Measurements from ENCODE around the gene PDCD10.

DNA sequence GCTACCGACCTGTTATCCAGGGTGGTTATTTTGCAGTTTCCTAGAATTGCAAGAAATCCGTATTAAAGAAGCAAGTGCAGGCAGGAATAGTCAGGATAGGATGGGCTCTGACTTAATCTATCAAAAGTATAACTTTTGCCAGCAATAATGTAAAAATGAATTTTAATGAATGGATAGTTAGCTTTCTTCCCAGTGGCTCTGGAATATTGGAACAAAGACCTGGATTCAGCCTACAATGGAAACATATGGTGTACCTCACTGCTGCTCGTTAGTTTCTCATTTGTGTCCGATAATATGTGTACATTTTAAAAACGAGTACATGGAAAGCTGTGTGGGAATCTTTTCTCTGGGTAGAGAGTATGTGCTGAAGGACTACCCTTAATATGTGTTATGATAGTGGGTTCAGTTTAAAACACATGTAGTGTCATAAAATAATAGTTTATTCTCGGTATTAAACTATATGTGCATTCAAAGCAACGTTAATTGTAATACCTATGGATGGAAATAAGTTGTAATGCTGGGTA lies 1.6 kb upstream of the PDCD10 start:
- no peak for TF ChIP-seq PPARA (CRISPR knock-in tag; IDR thresholded peaks at IDR 0.05; ENCODE audit: borderline replicate concordance)
- TF ChIP-seq ISL1 (CRISPR knock-in tag; IDR thresholded peaks at IDR 0.05) = no peak
- TF ChIP-seq TCF4 (CRISPR knock-in tag; IDR thresholded peaks at IDR 0.05; ENCODE audit: borderline replicate concordance) = no peak
- TF ChIP-seq, protein P1, sequence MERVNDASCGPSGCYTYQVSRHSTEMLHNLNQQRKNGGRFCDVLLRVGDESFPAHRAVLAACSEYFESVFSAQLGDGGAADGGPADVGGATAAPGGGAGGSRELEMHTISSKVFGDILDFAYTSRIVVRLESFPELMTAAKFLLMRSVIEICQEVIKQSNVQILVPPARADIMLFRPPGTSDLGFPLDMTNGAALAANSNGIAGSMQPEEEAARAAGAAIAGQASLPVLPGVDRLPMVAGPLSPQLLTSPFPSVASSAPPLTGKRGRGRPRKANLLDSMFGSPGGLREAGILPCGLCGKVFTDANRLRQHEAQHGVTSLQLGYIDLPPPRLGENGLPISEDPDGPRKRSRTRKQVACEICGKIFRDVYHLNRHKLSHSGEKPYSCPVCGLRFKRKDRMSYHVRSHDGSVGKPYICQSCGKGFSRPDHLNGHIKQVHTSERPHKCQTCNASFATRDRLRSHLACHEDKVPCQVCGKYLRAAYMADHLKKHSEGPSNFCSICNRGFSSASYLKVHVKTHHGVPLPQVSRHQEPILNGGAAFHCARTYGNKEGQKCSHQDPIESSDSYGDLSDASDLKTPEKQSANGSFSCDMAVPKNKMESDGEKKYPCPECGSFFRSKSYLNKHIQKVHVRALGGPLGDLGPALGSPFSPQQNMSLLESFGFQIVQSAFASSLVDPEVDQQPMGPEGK (CRISPR knock-in tag; IDR thresholded peaks at IDR 0.05; ENCODE audit: borderline replicate concordance) = no peak
- TF ChIP-seq RARB (CRISPR knock-in tag; IDR thresholded peaks at IDR 0.05) = no peak
- no peak for TF ChIP-seq ZFP3 (CRISPR knock-in tag; IDR thresholded peaks at IDR 0.05)
- TF ChIP-seq, protein P2, sequence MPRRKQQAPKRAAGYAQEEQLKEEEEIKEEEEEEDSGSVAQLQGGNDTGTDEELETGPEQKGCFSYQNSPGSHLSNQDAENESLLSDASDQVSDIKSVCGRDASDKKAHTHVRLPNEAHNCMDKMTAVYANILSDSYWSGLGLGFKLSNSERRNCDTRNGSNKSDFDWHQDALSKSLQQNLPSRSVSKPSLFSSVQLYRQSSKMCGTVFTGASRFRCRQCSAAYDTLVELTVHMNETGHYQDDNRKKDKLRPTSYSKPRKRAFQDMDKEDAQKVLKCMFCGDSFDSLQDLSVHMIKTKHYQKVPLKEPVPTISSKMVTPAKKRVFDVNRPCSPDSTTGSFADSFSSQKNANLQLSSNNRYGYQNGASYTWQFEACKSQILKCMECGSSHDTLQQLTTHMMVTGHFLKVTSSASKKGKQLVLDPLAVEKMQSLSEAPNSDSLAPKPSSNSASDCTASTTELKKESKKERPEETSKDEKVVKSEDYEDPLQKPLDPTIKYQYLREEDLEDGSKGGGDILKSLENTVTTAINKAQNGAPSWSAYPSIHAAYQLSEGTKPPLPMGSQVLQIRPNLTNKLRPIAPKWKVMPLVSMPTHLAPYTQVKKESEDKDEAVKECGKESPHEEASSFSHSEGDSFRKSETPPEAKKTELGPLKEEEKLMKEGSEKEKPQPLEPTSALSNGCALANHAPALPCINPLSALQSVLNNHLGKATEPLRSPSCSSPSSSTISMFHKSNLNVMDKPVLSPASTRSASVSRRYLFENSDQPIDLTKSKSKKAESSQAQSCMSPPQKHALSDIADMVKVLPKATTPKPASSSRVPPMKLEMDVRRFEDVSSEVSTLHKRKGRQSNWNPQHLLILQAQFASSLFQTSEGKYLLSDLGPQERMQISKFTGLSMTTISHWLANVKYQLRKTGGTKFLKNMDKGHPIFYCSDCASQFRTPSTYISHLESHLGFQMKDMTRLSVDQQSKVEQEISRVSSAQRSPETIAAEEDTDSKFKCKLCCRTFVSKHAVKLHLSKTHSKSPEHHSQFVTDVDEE (CRISPR knock-in tag; IDR thresholded peaks at IDR 0.05) = no peak
- TF ChIP-seq OSR1 (CRISPR knock-in tag; IDR thresholded peaks at IDR 0.05) = no peak
- TF ChIP-seq ZNF565 (CRISPR knock-in tag; conservative IDR thresholded peaks at IDR 0.05; ENCODE audit: low read depth) = no peak
- TF ChIP-seq TOX (CRISPR knock-in tag; IDR thresholded peaks at IDR 0.05; ENCODE audit: borderline replicate concordance) = no peak

Measured in SK-N-SH treated with all-trans-retinoic acid at 6 μM for 48 hours (cell line).